ENCODE data around the gene RBL2. TPM values are rescaled to one million over a fixed set of nuclear protein-coding genes. Genes with fewer than 3 reads are reported as not detected.

Gene RBL2
- total and polyA plus RNA-seq, 2 of the 8 experiments (the other 6 are each of a cell fraction or from before 2014, with no cell fraction given): 13.9 to 22.1 TPM

- TF ChIP-seq USF2 (IDR thresholded peaks at IDR 0.05; ENCODE audit: low read length): no peak
- TF ChIP-seq NRF1 (IDR thresholded peaks at IDR 0.05; ENCODE audit: low read depth, low read length): peak; percentile 83
- no peak for TF ChIP-seq RFX5 (IDR thresholded peaks at IDR 0.05; ENCODE audit: borderline replicate concordance, low read depth, low read length)
- no peak for TF ChIP-seq KDM5A (IDR thresholded peaks at IDR 0.05; ENCODE audit: low read length)
- TF ChIP-seq SIN3A (conservative IDR thresholded peaks at IDR 0.05 in 1 of 2, IDR thresholded peaks at IDR 0.05 in 1 of 2; ENCODE audit: low read depth in 1 of 2, low read length in 2 of 2): no peak
- TF ChIP-seq FOSL1 (IDR thresholded peaks at IDR 0.05; ENCODE audit: insufficient read depth, low read depth, low read length): no peak
- no peak for TF ChIP-seq SAP30 (IDR thresholded peaks at IDR 0.05; ENCODE audit: insufficient read depth, insufficient replicate concordance, low read length)
- peak; percentile 88 for TF ChIP-seq SP1 (IDR thresholded peaks at IDR 0.05; ENCODE audit: low read depth, low read length)
- no peak for TF ChIP-seq SIX5 (IDR thresholded peaks at IDR 0.05; ENCODE audit: low read depth, low read length)
- no peak for TF ChIP-seq GTF2F1 (IDR thresholded peaks at IDR 0.05; ENCODE audit: borderline replicate concordance, low read depth, low read length)
- TF ChIP-seq EZH2 (IDR thresholded peaks at IDR 0.05; ENCODE audit: low read depth, low read length, severe bottlenecking): no peak
- peak; percentile 57 for TF ChIP-seq TAF1 (IDR thresholded peaks at IDR 0.05; ENCODE audit: low read depth, low read length)
- TF ChIP-seq ATF3 (IDR thresholded peaks at IDR 0.05; ENCODE audit: insufficient read depth, low read depth, low read length): no peak
- TF ChIP-seq CEBPB (IDR thresholded peaks at IDR 0.05; ENCODE audit: low read depth, low read length): peak; percentile 92
- peak; percentile 64; the same call in 1 of the 2 replicates for TF ChIP-seq SP4 (IDR thresholded peaks at IDR 0.05; ENCODE audit: low read length)
- TF ChIP-seq EGR1 (IDR thresholded peaks at IDR 0.05; ENCODE audit: borderline replicate concordance, low read depth, low read length): peak; percentile 29; the same call in 1 of the 2 replicates
- no peak for TF ChIP-seq JUND (IDR thresholded peaks at IDR 0.05; ENCODE audit: low read length)
- TF ChIP-seq BCL11A (IDR thresholded peaks at IDR 0.05; ENCODE audit: low read depth in 2 of 2, low read length in 2 of 2): no peak
- TF ChIP-seq HDAC6 (IDR thresholded peaks at IDR 0.05; ENCODE audit: low read depth, low read length): no peak
- TF ChIP-seq SRF (IDR thresholded peaks at IDR 0.05; ENCODE audit: low read depth, low read length): no peak
- TF ChIP-seq BACH1 (IDR thresholded peaks at IDR 0.05; ENCODE audit: low read length): no peak
- TF ChIP-seq CREB1 (IDR thresholded peaks at IDR 0.05): peak; percentile 77
- TF ChIP-seq ZNF274 (IDR thresholded peaks at IDR 0.05; ENCODE audit: borderline replicate concordance, extremely low read depth, low read length): no peak
- no peak for TF ChIP-seq KDM1A (IDR thresholded peaks at IDR 0.05; ENCODE audit: borderline replicate concordance, low read length)
Observed at GRCh38 chr16:53503270-53503923, 69.1 kb downstream of the RBL2 start (continued).
